Measurements from ENCODE around the gene VPS35L. TPM values are rescaled to one million over a fixed set of nuclear protein-coding genes. Genes with fewer than 3 reads are reported as not detected.

Gene VPS35L
- total RNA-seq, result 10 to 100 TPM; 41.4 to 68.1 (median 61.1) TPM

GRCh38 chr16:19555186-19555937 is at the start of gene VPS35L:
VPS35L (plus strand) TSS chr16:19555703; CDS start chr16:19555730, 27 bp downstream.
- no peaks in the 10 kb centered on the region for H3K27me3 ChIP-seq
- 0 to 1% methylated on average over 36 to 40 of the region's 53 CpGs for WGBS, 2 donors
- peak within 1 kb of the TSS; percentile 85 to 95 (median 90) for H3K27ac ChIP-seq
- peaks cover 0 to 13% (median 0%) of the 10 kb centered on the region in 3 donors for H3K36me3 ChIP-seq
- H3K9me3 ChIP-seq, result no peaks in the 10 kb centered on the region
- peak; percentile 94 to 95 for DNase-seq (ENCODE audit: low spot score in 2 of 2)
- peak within 1 kb of the TSS; percentile 65 to 91 (median 80) for H3K4me3 ChIP-seq
- TF ChIP-seq, protein P1, sequence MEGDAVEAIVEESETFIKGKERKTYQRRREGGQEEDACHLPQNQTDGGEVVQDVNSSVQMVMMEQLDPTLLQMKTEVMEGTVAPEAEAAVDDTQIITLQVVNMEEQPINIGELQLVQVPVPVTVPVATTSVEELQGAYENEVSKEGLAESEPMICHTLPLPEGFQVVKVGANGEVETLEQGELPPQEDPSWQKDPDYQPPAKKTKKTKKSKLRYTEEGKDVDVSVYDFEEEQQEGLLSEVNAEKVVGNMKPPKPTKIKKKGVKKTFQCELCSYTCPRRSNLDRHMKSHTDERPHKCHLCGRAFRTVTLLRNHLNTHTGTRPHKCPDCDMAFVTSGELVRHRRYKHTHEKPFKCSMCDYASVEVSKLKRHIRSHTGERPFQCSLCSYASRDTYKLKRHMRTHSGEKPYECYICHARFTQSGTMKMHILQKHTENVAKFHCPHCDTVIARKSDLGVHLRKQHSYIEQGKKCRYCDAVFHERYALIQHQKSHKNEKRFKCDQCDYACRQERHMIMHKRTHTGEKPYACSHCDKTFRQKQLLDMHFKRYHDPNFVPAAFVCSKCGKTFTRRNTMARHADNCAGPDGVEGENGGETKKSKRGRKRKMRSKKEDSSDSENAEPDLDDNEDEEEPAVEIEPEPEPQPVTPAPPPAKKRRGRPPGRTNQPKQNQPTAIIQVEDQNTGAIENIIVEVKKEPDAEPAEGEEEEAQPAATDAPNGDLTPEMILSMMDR (IDR thresholded peaks at IDR 0.05), result peak; percentile 72 to 91 (median 84)
- peak; percentile 10 to 83 for TF ChIP-seq EP300 (IDR thresholded peaks at IDR 0.05)
- peak; percentile 29 to 55 for TF ChIP-seq POLR2A (IDR thresholded peaks at IDR 0.05)
- peaks cover 0 to 17% (median 6%) of the 10 kb centered on the region in 4 donors for H3K4me1 ChIP-seq

- DNase-seq (ENCODE audit: low spot score in 2 of 2), result no peak
- no peak for TF ChIP-seq EP300 (IDR thresholded peaks at IDR 0.05)
- Histone ChIP-seq H3K36me3 (peaks cover 0 to 72% (median 8%) of the 10 kb centered on the region in 3 donors), H3K27ac (no peak overlapping the region), H3K27me3 (no peaks in the 10 kb centered on the region), H3K4me1 (peaks cover 0 to 36% (median 4%) of the 10 kb centered on the region in 4 donors), H3K9me3 (no peaks in the 10 kb centered on the region), H3K4me3 (no peak overlapping the region)
- WGBS, 2 donors, result 91% methylated on average over 4 of the region's 4 CpGs
These were observed 48.5 kb upstream of the VPS35L start for GRCh38 chr16:19506965-19507364.

DNA sequence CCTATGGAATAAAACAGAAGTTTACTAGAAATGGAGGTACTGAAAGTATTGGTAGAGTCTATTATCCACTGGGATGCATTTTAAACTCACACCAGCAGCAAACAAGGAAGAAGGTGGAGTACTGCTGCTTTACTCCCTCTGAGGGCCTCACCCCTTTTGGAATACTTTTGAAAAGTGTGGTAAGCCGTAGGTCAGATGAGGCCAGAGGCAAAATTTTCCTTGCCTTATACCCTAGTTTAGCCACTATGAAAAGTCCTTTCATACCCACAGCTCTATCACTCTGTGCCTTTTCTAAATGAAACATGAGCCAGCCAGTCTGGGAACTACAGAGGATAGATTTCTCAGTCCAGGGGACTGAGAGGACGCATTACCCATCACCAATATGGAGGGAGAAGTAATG is 47.6 kb upstream of the VPS35L start:
- H3K4me1 ChIP-seq, result peaks cover 0 to 36% (median 4%) of the 10 kb centered on the region in 4 donors
- no peaks in the 10 kb centered on the region for H3K27me3 ChIP-seq
- peaks cover 0 to 66% (median 8%) of the 10 kb centered on the region in 3 donors for H3K36me3 ChIP-seq
- no peaks in the 10 kb centered on the region for H3K9me3 ChIP-seq
- H3K27ac ChIP-seq, result peak overlapping the region in 2 of 4 donors; percentile 22 to 43
- no peak for TF ChIP-seq EP300 (IDR thresholded peaks at IDR 0.05)
- TF ChIP-seq, protein P1 (IDR thresholded peaks at IDR 0.05), result no peak
- TF ChIP-seq POLR2A (IDR thresholded peaks at IDR 0.05), result no peak
- DNase-seq (ENCODE audit: low spot score in 2 of 2), result no peak
- H3K4me3 ChIP-seq, result no peak overlapping the region
- WGBS, 2 donors, result 83 to 89% methylated on average over 2 of the region's 2 CpGs

DNA sequence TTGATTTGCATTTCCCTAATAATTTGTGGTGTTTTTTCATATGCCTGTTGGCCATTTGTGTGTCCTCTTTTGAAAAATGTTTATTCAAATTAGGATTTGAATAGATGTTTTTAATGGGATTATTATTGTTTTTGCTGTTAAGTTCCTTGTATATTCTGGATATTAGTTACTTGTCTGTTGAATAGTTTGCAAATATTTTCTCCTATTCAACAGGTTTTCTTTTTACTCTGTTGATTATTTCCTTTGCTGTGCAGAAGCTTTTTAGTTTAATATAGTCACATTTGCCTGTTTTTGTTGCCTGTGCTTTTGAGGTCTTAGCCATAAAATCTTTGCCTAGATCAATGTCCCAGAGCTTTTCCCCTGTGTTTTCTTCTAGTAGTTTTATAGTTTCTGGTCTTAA is 43.2 kb upstream of the VPS35L start:
- TF ChIP-seq EP300 (IDR thresholded peaks at IDR 0.05) (no peak), POLR2A (IDR thresholded peaks at IDR 0.05) (no peak)
- TF ChIP-seq, protein P1 (IDR thresholded peaks at IDR 0.05), result no peak
- peaks cover 0 to 29% (median 0%) of the 10 kb centered on the region in 4 donors for H3K4me1 ChIP-seq
- no peak for DNase-seq (ENCODE audit: low spot score in 2 of 2)
- H3K27ac ChIP-seq, result no peak overlapping the region
- peaks cover 0 to 71% (median 0%) of the 10 kb centered on the region in 3 donors for H3K36me3 ChIP-seq
- H3K9me3 ChIP-seq, result no peaks in the 10 kb centered on the region
- H3K4me3 ChIP-seq, result no peak overlapping the region
- H3K27me3 ChIP-seq, result no peaks in the 10 kb centered on the region

DNA sequence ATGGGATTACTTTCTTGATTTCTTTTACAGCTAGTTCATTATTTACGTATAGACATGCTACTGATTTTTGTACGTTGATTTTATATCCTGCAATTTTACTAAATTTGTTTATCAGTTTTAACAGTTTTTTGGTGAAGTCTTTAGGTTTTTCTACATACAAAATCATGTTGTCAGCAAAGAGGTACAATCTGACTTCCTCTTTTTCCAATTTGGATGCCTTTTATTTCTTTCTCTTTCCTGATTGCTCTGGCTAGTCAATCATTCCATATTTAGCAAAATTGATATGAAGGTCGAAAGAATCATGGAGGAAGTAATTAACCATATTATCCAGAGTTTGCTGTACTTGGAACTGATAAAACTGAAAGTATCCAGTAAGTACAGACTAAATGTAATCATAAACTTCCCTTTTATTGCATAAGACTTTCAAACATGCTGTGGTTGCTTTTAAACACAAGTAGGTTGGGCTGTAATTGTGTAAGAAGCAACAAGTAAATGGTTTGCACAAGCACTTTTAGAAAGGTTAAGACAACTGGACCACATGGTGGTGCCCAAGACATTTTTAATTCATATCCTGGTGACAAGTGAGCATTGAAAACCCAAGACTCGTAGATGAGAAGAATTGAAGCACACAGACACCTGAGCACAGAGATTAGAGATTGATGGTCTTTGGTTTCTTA is 42.0 kb upstream of the VPS35L start:
- 87% methylated on average over 4 of the region's 4 CpGs for WGBS, 2 donors
- Histone ChIP-seq H3K27me3 (no peaks in the 10 kb centered on the region), H3K9me3 (no peaks in the 10 kb centered on the region), H3K27ac (no peak overlapping the region), H3K36me3 (peaks cover 0 to 63% (median 0%) of the 10 kb centered on the region in 3 donors), H3K4me1 (peaks cover 0 to 35% (median 0%) of the 10 kb centered on the region in 4 donors), H3K4me3 (no peak overlapping the region)
- no peak for DNase-seq (ENCODE audit: low spot score in 2 of 2)
- no peak for TF ChIP-seq POLR2A (IDR thresholded peaks at IDR 0.05)
- peak in 1 of 2 donors; percentile 55 for TF ChIP-seq EP300 (IDR thresholded peaks at IDR 0.05)

DNA sequence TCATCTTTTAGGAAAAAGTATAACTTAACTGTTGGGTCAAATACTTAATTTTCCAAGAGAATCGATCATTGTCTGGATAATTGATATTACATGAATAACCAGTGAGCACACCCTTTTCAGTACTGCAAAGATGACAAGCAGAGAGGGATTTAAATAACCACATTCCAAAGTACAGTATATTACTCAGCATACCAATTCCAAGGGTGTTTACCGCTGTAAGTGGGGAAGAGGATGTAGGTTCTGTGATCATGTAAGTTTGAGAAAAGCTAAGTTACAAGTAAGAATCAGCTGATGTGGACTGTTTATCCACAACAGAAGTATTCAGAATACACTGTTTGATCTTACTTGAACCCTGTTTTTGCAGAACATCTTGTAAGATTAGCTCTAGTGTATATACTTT is 39.7 kb upstream of the VPS35L start:
- Histone ChIP-seq H3K36me3 (peaks cover 0 to 43% (median 0%) of the 10 kb centered on the region in 3 donors), H3K4me3 (no peak overlapping the region), H3K27ac (peak overlapping the region in 2 of 4 donors; percentile 24 to 32), H3K4me1 (peaks cover 0 to 52% (median 10%) of the 10 kb centered on the region in 4 donors), H3K27me3 (no peaks in the 10 kb centered on the region), H3K9me3 (no peaks in the 10 kb centered on the region)
- TF ChIP-seq, protein P1 (IDR thresholded peaks at IDR 0.05), result no peak
- TF ChIP-seq EP300 (IDR thresholded peaks at IDR 0.05) (no peak), POLR2A (IDR thresholded peaks at IDR 0.05) (no peak)
- DNase-seq (ENCODE audit: low spot score in 2 of 2), result no peak
- 90% methylated on average over 2 of the region's 2 CpGs for WGBS, 2 donors

All from tibial nerve (tissue), 4 donors.